Neural crest cell (in vitro differentiated cells): ENCODE data around the gene WAS. TPM values are rescaled to one million over a fixed set of nuclear protein-coding genes. Genes with fewer than 3 reads are reported as not detected.

Source experiments
- DNase-seq: peaks from one replicate; pipeline ENCODE4 v3.0.0; 2021; ENCODE audit warnings: low read depth, mixed read lengths, low spot score
- H3K27ac Mint-ChIP-seq: one replicate; pipeline ENCODE4 v1.8.0; 2021; ENCODE audit warnings: mild to moderate bottlenecking, mixed read lengths; ENCODE audit not compliant: unreplicated experiment
- H3K27me3 Mint-ChIP-seq: 2 replicates; pipeline ENCODE4 v1.8.0; 2021; ENCODE audit warnings: low read depth, mild to moderate bottlenecking, mixed read lengths
- H3K36me3 Mint-ChIP-seq: 2 replicates; pipeline ENCODE4 v1.8.0; 2021; ENCODE audit warnings: low read depth, mild to moderate bottlenecking, mixed read lengths
- H3K4me1 Mint-ChIP-seq: 2 replicates; pipeline ENCODE4 v1.8.0; 2021; ENCODE audit warnings: mixed read lengths
- H3K4me3 Mint-ChIP-seq: one replicate; pipeline ENCODE4 v1.8.0; 2021; ENCODE audit warnings: mild to moderate bottlenecking, mixed read lengths
- H3K9me3 Mint-ChIP-seq: 2 replicates; pipeline ENCODE4 v1.8.0; 2021; ENCODE audit warnings: mixed read lengths
- CTCF ChIP-seq: fragments of 200-600 bp; sonication (generic); conservative IDR thresholded peaks from 2 replicates; pipeline ENCODE4 v1.5.0; 2021; ENCODE audit warnings: antibody characterized with exemption, mild to moderate bottlenecking
- total RNA-seq: library from RNA; stranded (reverse); gene quantifications from 2 replicates; pipeline ENCODE4 v1.2.1, GENCODE V29; 2021

Gene WAS
- total RNA-seq, 1 donor from 2014 or later: 0.70 TPM

- no peak overlapping the region for H3K27ac Mint-ChIP-seq
- no peak for TF ChIP-seq CTCF
- H3K9me3 Mint-ChIP-seq: peaks cover 4% of the 10 kb centered on the region
- no peak for DNase-seq
- H3K4me3 Mint-ChIP-seq: no peak overlapping the region
- peaks cover 3% of the 10 kb centered on the region for H3K36me3 Mint-ChIP-seq
- H3K27me3 Mint-ChIP-seq: no peaks in the 10 kb centered on the region
- no peaks in the 10 kb centered on the region for H3K4me1 Mint-ChIP-seq
Observed at GRCh38 chrX:48711929-48712505, 28.4 kb downstream of the WAS start.

GRCh38 chrX:48713847-48714246 lies 30.2 kb downstream of the WAS start:
- Mint-ChIP-seq H3K4me3 (no peak overlapping the region), H3K36me3 (peaks cover under 1% of the 10 kb centered on the region), H3K27ac (no peak overlapping the region), H3K4me1 (no peaks in the 10 kb centered on the region), H3K27me3 (no peaks in the 10 kb centered on the region), H3K9me3 (peaks cover 5% of the 10 kb centered on the region)
- DNase-seq: no peak
- TF ChIP-seq CTCF: no peak

DNA sequence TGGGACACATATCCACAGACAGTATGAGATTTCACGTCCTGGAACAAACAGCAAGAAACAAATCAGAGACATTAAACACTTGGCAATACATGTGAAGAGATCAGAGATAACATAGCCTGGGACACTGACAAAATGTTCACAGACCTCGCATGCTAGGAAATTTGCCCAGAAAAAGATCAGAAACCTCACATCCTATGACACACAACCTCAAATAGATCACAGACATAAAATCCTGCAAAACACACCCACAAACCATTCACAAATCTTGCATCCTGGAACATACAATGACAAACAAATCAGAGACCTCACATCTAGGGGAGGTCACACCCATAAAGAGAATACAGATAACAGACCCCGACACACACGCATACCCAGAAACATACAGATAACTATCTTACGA lies 31.0 kb downstream of the WAS start:
- no peaks in the 10 kb centered on the region for H3K36me3 Mint-ChIP-seq

GRCh38 chrX:48715072-48715471 lies 31.5 kb downstream of the WAS start:
- H3K4me1 Mint-ChIP-seq: no peaks in the 10 kb centered on the region

More for the DNA sequence above, 31.0 kb downstream of the WAS start:
- Mint-ChIP-seq H3K27me3 (no peaks in the 10 kb centered on the region), H3K9me3 (peaks cover 5% of the 10 kb centered on the region), H3K4me1 (no peaks in the 10 kb centered on the region), H3K4me3 (no peak overlapping the region), H3K27ac (no peak overlapping the region)
- DNase-seq: no peak
- TF ChIP-seq CTCF: no peak

GRCh38 chrX:48715876-48716502 lies 32.4 kb downstream of the WAS start:
- H3K4me3 Mint-ChIP-seq: no peak overlapping the region
- H3K9me3 Mint-ChIP-seq: peaks cover 2% of the 10 kb centered on the region
- H3K27ac Mint-ChIP-seq: no peak overlapping the region

More at GRCh38 chrX:48715072-48715471, 31.5 kb downstream of the WAS start:
- no peak for DNase-seq
- TF ChIP-seq CTCF: no peak
- Mint-ChIP-seq H3K4me3 (no peak overlapping the region), H3K27me3 (no peaks in the 10 kb centered on the region), H3K27ac (no peak overlapping the region), H3K9me3 (peaks cover 5% of the 10 kb centered on the region), H3K36me3 (no peaks in the 10 kb centered on the region)

More at GRCh38 chrX:48715876-48716502, 32.4 kb downstream of the WAS start:
- Mint-ChIP-seq H3K27me3 (no peaks in the 10 kb centered on the region), H3K36me3 (no peaks in the 10 kb centered on the region), H3K4me1 (no peaks in the 10 kb centered on the region)
- DNase-seq: no peak
- TF ChIP-seq CTCF: no peak
